NCI-H526 (cell line): ENCODE results near the gene ARHGAP10.
"Not testable (repeated sequence)": the region's sequence is repeated elsewhere in the genome, so short reads cannot be mapped to it uniquely, and the experiment has no call there.

Source experiments
- DNase-seq, 2 experiments: peaks; one replicate each; lab custom pipeline; 2025; lab: John Stamatoyannopoulos, UW

The ARHGAP10 gene

DNA sequence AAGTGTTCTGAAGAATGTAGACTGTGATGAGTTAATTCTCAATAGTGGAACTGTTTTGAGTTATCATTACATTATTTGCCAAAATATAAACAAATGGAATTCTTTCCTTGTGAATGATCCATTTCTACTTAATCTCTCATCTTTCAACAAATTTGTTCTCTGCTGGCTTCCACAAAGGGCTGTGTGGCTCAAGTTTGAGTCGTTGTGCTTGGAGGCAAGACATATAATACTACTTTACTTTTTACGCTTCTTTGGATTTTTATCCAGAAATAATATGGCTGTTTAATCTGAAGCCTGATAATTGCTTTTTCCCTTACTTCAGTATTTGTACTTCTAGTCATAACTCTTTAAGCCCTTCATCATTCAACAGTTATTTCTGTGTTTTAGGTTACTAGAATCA, 169.5 kb downstream of the ARHGAP10 start:
- no peak for DNase-seq

- no peak for DNase-seq
These were observed 170.0 kb downstream of the ARHGAP10 start for GRCh38 chr4:147901916-147902315.

DNA sequence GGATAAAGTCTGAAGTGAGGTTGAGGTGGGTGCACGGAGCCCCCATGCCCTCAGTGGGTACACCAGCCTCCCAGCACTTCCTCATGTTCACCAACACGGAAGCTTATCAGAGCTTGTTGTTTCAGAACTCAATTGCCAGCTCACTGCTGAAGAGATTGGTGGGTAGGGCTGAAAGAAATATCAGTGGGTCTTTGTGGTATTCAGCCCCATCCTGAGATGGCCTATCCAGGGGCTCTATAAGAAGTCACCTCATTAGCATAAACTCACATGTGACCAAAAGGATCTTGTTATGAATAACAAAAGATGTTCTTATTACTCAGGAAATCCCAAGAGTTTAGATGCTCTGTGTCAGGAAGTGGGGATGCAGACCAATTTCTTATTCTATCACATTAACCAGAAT, 177.3 kb downstream of the ARHGAP10 start:
- DNase-seq = no peak

DNA sequence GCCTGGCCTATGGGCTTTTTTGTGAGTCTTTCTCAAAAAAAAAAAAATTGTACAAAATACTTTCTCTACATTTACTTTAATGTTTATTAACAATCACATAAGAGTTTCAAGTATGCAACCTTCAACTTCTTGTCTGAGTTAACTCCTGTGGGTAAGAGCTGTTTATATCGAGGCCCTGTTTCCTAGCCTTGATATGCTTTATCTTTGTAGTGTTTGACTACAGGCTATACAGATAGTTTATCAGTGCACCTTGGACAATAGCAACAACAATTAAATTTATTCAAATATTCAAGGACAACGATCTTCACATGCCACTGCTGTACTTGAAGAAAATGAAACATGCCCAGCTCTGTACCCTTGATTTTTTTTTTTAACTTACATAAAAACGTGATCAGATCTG, 178.4 kb downstream of the ARHGAP10 start:
- no peak for DNase-seq

GRCh38 chr4:147912106-147912505, 180.2 kb downstream of the ARHGAP10 start:
- DNase-seq = not testable (repeated sequence)

DNA sequence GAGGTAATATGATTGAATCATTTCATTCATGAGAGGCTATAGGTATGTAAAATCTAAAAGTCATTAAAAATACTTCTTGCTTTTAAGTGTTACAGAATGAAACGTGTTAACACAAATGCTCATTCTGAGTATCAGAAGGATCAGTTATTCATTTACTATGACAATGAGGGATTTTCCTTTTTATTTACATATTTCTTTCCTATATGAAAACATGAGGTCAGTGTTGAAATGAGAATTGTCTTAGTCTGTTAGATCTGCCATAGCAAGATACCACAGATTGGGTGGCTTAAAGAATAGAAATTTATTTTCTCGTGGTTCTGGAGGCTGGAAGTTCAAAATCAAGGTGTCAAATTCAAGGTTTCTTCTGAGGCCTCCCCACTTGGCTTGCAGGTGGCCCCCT, 181.2 kb downstream of the ARHGAP10 start:
- DNase-seq = no peak

DNA sequence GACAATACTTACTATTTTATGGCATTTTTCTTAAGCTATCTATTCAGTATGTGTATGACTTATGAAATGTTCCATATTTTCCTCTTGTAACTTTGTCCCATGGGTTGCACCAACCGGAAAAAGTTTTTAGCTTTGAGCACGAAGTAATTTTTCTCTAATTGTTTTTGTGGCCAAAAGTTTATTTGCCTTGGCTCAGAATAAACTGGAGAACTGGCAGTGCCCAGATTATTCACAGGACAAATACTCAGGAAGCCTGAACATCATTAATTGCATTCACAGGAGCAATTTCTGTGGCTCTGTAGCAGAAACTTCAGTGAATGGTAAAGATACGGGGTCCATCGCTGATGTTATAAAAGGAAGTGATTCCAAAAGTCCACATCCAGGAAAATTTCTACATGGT, 184.5 kb downstream of the ARHGAP10 start:
- DNase-seq = no peak

DNA sequence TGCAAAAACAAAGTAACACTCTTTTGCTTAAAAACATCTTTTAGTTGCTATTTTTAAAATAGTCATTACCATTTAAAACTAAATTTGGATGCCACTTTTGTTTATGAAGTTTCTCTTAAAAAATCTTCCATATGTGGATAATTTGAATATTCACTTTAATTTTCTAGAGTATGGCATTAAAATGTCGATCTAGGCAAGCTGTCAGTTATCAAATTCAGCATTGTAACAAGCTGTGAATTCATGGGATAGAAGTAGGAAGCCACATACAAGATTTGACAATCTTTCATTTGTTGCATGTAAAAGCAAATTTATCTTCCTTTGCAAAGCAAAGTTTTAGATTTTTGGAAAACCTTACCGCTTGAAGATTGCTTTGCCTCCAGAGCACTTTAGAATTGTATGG, 191.5 kb downstream of the ARHGAP10 start:
- DNase-seq = no peak

DNA sequence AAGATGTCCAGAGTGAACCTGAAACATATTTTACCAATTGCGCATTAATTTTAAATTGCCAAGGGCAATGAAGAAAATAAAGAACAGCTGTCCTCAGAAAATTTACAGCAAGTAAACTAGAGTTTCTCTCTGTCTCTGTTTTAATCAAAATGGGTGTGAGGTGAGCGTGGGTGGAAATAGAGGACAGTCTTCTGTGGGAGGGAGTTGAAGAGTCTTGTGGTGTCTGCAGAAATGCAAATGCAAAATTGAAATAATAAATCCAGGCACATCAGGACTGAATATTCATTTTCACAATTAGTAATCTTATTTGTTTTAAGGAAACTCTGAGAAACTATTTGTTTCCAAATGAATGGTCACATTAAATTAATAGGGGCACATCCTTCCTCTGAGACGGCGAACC, 192.0 kb downstream of the ARHGAP10 start:
- DNase-seq = no peak

- DNase-seq = peak in 1 of 2 experiments; percentile 60
These were observed 192.9 kb downstream of the ARHGAP10 start for GRCh38 chr4:147924604-147925412.

- DNase-seq = no peak
These were observed 195.7 kb downstream of the ARHGAP10 start for GRCh38 chr4:147927377-147928137.

DNA sequence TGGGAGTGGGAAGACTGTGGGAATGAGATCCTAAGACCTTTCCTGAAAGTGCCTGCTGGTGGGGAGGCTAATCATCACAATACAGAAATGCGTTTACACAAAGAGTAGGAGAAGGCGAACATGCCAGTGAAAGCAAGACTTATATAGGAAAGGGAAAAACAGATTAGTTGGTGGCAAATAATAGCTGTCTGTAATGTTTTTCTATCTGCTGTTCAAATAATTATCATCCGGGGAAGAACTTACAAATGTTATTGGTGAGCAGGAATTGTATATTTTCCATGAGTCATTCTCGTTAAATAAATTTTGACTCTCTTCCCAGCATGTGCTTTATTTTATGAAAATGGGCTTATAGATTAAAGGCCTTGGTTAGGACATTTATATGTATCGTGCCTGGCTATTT, 196.5 kb downstream of the ARHGAP10 start:
- no peak for DNase-seq

- DNase-seq = peak; percentile 41 to 67
These were observed 197.9 kb downstream of the ARHGAP10 start for GRCh38 chr4:147929746-147930145.

DNA sequence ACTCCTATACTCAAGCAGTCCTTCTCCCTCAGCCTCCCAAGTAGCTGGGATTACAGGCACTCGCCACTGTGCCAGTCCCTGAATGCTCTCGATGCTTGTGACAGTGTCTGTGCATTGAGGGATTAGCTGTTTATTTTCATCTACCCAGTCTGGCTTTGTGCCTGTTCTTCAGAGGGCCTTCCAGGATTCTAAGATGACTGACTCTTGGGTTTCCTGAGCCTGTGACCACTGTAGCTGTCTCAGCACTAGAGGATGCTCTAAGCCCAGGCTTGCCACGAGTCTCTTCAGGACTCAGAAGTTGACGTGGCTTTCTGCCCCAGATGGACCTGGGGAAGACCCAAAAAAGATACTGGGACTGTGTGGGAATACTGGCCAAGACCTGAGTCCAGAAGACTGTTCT, 201.4 kb downstream of the ARHGAP10 start:
- DNase-seq = peak in 1 of 2 experiments; percentile 11

- no peak for DNase-seq
These were observed 201.9 kb downstream of the ARHGAP10 start for GRCh38 chr4:147933779-147934178.

DNA sequence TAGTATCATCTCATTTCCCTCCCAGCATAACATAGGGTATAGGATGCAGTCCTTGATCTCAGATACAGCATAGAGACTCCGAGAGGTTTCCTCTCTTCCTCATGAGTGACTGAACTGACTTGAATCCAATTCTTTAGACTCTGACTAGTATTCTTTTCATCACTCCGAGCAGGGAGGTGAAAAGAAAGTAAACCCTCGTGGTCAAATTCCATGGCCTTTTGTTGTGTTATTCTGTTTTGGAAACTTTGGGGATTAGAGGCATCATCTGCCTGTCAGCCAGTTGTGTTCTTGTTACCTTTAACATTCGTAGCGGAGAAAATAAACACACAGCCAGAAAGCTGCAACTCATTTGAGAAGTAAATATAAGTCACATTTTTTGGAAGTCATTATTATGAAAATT, 206.6 kb downstream of the ARHGAP10 start:
- no peak for DNase-seq

DNA sequence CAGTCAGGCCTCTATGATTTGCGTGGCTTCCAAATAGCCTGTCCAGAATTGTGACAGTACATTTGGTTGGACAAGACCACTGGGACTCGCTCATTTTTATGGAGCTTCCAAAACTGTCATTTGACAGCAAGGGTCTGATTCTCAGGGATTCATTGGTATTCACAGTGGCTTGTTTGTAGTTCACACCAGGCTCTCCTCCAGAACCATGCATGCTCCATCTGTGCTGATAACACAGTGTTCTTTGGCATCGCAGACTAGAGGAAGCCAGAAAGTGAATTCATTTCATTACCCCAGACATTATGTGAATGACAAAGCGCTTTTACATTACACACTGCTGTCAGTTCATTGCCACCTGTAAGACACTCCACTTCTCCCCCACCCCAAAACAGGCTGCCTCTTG, 208.3 kb downstream of the ARHGAP10 start:
- DNase-seq = no peak

GRCh38 chr4:147941373-147941772, 209.5 kb downstream of the ARHGAP10 start:
- DNase-seq = no peak

- no peak for DNase-seq
These were observed 210.8 kb downstream of the ARHGAP10 start for GRCh38 chr4:147942729-147943128.

- no peak for DNase-seq
These were observed 211.3 kb downstream of the ARHGAP10 start for GRCh38 chr4:147943159-147943638.

DNA sequence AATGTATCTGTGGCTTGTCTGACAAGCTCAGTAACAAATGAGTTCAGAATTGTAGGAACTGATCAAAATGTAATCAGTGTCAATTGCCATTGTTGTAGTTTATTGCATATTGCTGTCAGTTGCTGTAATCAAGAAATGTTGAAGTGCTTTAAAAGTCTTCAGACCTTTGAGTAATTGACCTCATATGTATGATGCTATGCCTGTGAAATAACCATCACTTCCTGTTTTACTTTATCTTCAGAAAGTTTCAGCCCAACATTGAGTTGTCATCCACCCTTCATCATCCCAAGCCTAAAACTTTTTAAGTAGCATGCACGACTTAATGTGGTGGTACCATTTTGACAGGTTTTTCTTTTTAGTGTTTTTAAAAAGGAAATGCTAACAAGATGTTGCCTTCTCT, 212.4 kb downstream of the ARHGAP10 start:
- no peak for DNase-seq

- no peak for DNase-seq
These were observed 212.9 kb downstream of the ARHGAP10 start for GRCh38 chr4:147944670-147945260.

GRCh38 chr4:147948336-147948735, 216.4 kb downstream of the ARHGAP10 start:
- DNase-seq = no peak
